Measurements from ENCODE around the gene IL1RAPL2.

DNA sequence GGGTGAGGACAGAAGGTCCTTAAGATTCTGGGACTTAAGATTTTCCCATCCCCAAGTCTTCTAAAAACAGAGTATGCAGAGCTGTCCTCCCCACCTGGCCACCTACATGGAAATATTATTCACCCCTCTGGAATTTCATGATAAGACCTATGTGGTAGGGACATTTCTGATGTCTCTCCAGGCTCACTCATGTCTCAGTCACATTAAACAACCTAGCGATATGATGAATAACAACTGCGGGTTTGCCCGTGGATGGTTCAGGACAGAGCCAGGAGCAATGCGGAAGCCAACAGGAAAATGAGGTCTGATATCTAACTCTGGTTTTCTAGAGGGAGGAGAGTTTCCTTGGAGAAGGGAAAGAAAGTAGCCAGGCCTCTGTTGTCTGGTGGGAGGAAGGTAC lies 607.1 kb downstream of the IL1RAPL2 start:
- TF ChIP-seq, protein P1, sequence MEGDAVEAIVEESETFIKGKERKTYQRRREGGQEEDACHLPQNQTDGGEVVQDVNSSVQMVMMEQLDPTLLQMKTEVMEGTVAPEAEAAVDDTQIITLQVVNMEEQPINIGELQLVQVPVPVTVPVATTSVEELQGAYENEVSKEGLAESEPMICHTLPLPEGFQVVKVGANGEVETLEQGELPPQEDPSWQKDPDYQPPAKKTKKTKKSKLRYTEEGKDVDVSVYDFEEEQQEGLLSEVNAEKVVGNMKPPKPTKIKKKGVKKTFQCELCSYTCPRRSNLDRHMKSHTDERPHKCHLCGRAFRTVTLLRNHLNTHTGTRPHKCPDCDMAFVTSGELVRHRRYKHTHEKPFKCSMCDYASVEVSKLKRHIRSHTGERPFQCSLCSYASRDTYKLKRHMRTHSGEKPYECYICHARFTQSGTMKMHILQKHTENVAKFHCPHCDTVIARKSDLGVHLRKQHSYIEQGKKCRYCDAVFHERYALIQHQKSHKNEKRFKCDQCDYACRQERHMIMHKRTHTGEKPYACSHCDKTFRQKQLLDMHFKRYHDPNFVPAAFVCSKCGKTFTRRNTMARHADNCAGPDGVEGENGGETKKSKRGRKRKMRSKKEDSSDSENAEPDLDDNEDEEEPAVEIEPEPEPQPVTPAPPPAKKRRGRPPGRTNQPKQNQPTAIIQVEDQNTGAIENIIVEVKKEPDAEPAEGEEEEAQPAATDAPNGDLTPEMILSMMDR (IDR thresholded peaks at IDR 0.05) = no peak
- no peak for TF ChIP-seq POLR2A (IDR thresholded peaks at IDR 0.05)
